GM21737 (cell line): Measurements from ENCODE around the gene ZNF687.
A peak's percentile ranks its signal among the peaks of the same experiment; 100 is the strongest.

ENCODE experiments used
- ATAC-seq: cut with Tn5 transposase; IDR thresholded peaks from one replicate; pipeline ENCODE4 v1.9.1; 2021; ENCODE audit warnings: mild to moderate bottlenecking, moderate library complexity; ENCODE audit not compliant: unreplicated experiment

The ZNF687 gene

DNA sequence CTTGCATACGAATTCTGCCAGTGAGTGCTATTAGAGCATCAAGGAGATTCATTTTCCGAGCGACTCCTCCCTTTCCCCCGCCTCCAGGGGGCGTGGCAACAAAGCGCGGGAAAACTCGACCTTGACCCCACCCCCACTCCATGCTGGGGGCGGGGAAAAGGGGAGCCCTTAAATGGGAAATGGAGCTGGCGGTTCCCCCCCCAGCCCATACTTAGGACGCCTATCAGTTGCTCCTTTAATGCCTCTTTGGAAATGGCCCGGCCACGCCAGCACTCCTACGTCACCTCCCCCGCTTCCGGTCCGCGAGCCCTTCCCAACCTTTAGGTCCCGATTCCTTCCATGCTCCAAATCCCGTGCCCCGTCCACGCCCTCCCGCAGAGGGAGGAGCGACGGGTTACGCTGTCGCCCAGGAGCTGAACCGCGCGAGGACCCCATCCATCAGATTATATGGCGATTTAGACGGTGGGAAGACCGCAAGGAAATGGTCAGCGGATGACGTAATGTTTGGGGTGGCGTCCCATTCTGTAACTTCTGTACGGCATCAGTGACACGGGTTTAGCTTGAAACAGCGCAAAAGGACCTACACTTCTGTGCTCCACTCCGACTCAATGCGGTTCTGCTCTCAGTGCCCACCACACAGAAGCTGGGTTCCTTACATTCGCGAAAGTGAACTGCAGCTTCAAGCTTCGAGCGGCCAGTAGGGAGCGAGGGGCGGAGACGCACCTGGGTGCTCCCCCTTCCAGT is 702 bp upstream of the ZNF687 start:
- peak; percentile 35 for ATAC-seq

DNA sequence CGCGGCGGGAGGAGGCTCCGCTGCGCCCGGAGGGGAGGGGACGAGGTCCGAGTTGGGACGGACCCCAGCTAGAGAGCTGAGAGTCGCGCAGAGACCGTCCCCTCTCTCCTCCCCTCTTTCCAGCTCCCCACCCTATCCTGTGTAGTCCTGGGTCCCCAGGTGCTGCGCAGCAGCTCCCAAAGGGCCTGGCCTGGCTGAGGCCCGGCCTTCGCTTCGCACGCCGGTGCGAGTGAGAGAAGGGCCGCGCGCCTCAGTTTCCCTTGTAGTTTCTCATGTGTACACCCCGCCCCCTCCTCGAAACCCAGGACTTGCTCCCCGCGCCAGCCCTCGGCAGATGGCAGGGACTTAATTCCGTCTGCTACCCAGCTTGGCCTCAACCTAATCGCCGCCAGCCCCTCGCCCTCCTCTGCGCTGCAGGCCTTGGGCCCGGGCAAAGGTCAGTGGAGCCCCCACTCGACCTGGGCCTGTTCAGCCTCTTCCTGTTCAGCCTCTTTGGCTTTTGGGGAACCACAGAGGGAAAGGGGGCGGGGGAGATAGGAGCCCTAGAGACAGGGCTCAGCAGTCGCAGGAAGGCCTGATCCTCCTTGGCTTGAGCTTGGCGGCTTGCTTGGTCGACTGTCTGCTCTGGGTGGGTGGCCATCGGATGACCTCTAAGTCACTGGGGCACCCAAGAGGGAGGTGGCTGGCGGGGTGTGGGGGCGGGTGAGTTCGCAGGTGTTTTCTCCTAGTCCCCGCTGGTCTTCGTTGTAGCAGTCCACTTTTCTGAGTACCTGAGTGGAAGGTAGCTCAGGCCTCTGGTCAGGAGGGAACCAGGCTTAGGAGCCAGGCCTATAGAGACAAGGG is 1.0 kb downstream of the ZNF687 start:
- ATAC-seq: no peak

DNA sequence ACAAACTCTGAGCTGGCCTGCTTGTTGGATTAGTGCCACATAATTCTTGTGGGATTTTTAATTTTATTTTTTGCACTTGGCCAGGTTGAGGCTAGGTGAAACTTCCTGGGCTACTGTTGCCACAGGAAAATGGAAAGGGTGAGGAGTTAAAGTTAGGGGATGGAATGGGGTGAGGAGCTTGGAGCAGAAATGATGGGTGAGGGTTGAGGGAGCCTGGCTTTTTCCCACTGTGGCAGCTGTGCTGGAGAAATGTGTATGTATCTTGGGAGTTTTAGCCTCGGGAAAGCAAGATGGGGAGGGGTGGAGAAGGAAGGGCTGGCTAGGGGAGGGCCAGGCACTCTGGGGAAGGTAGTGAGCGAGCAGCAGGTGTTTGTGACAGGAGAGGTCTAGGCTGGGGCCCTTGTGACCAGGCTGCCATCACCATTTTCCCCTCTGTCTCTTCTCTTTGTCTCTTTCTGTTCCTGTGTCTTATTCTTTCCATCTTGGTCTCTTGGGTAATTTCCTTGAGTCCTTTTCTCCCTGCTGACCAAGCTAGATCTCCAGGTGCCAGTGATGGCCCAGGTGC is 2.0 kb downstream of the ZNF687 start:
- ATAC-seq: no peak

GRCh38 chr1:151286619-151287340 is 4.7 kb downstream of the ZNF687 start:
- ATAC-seq: no peak

- no peak for ATAC-seq
Measured at GRCh38 chr1:151287341-151287699, 5.2 kb downstream of the ZNF687 start.

GRCh38 chr1:151287767-151288500 is 5.8 kb downstream of the ZNF687 start:
- no peak for ATAC-seq

DNA sequence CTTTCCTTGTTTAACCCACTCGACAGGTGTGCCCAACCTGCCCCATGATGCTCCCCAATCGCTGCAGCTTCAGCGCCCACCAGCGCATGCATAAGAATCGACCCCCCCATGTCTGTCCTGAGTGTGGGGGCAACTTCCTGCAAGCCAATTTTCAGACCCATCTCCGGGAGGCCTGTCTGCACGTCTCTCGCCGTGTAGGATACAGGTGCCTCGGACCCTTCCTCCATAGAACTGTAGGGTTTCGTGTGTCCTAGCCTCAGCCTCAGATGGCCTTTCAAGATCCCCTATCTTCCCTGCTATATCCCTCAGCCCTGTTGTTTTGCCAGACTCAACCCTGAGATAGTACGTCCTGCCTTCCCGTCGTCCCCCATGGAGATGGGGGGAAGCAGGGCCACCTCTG is 6.4 kb downstream of the ZNF687 start:
- no peak for ATAC-seq

GRCh38 chr1:151289080-151289935 is 7.2 kb downstream of the ZNF687 start:
- no peak for ATAC-seq

GRCh38 chr1:151289991-151290708 is 8.1 kb downstream of the ZNF687 start:
- ATAC-seq: no peak

DNA sequence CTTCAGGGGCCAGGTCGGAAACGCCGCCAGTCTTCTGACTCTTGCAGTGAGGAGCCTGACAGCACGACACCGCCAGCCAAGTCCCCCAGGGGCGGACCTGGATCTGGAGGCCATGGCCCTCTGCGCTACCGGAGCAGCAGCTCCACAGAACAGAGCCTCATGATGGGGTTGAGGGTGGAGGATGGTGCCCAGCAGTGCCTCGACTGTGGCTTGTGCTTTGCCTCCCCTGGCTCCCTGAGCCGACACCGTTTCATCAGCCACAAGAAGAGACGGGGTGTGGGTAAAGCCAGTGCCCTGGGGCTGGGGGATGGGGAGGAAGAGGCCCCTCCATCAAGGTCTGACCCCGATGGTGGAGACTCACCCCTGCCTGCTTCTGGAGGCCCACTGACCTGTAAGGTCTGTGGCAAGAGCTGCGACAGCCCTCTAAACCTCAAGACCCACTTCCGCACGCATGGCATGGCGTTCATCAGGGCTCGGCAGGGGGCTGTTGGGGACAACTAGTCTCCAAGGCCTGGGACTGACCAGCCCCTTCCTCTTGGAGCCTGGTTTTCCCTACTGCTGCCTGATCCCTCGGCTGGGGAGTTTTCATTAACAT is 8.7 kb downstream of the ZNF687 start:
- ATAC-seq: no peak

DNA sequence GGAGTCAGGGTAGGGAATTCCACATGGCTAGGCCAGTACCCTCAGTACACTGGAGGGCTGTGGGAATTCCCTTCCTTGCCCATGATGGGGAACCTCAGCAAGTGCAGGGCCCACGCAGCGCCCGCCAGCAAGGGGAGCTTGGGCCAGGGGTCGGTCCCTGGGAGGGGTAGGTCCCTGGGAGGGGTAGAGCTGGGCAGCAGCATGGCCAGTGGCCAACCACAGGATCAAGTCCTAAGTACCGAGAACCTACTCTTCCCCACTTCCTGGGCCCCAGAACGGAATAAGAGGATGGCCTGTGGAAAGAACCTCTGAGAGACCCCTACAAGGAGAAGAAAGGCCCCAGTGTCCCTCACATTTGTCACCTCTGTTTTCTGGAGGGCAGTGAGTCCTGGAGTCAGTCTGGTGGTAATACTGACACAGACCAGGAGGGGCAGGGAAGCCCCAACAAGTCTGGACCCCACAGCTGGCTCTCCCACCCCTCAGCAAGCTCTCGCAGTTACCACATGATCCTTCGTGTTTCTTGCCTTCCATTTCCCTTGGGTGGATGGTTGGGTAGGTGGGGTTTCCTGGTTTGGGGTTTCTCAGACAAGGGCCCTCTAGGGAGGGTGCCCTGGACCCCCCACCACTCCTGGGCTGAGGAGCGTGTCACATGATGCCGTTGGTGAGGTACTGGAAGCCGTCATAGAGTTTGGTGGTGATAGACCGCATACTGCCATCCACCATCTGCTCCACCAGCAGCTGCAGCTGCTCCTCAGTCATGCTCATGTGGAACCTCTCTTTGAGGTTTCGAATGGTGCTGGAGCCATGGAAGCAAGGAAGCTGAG is 10.3 kb downstream of the ZNF687 start:
- ATAC-seq: no peak

GRCh38 chr1:151293093-151293492 is 11.0 kb downstream of the ZNF687 start:
- ATAC-seq: no peak

GRCh38 chr1:151294742-151295462 is 12.8 kb downstream of the ZNF687 start:
- ATAC-seq: no peak

DNA sequence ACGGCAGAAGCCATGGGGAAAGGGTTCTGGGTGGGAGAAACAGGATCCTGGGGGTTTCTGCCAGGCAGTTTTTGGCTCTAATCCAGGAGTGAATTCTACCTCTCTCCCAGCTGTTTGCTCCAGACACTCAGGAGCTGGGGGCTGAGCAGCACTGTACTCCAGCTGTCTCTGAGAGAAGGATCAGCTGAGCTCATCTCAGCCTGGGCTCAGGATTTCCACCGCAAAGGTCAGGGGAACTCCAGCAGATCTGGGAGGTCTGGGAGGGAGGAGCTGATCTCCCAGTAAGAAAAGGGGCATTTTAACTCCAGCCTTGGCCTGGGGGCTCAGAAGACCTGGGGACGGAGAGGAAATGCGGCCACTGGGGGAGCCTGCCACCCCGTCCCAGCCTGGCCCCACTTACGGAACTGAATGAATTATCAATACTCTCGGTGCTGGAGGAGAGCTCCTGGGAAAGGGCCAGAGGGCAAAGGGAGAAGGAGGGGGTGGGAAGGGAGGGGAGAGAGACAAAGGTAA is 27.8 kb downstream of the ZNF687 start:
- ATAC-seq: no peak

DNA sequence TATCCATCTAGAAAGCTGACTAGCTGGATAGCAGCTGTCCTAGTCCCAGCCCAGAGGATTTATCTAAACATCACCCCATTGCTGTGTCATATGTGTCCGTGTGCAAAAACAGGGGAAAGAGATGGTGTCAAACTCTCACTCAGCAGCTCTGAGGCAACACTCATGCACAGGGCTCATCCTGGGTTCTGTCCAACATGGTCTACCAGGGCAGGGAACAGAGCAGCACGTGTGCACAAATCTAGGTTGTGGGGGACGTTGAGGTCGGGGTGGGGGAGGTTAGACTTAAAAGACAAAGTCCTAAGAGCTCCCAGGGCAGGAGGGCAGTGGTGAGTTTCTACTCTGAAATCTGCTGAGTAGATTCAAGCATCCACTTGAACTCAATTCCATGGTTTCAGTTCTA is 28.9 kb downstream of the ZNF687 start:
- no peak for ATAC-seq

- no peak for ATAC-seq
Measured at GRCh38 chr1:151311589-151312331, 29.7 kb downstream of the ZNF687 start.
